GM12878 (cell line): Measurements from ENCODE around the gene AXL. TPM values are rescaled to one million over a fixed set of nuclear protein-coding genes. Genes with fewer than 3 reads are reported as not detected.

Source experiments
- ATAC-seq: fragments of 200-7000 bp; cut with Tn5 transposase; 3 replicates; pipeline ENCODE4 v1.9.1; 2020; ENCODE audit warnings: mild to moderate bottlenecking, moderate library complexity
- BruUV-seq: library from RNA; stranded (reverse); fragments of 400-500 nt; replicated peaks from 2 replicates; lab custom pipeline; 2021; lab: Mats Ljungman, UMichigan
- CTCF ChIA-PET: fragments of 300-600 bp; sonication (Branson Sonifier 250); formaldehyde crosslinking; extraction: SDS; loops from one replicate; lab custom pipeline; 2021; ENCODE audit warnings: inconsistent platforms; lab: Yijun Ruan, JAX
- POLR2A ChIA-PET: fragments of 350-600 bp; formaldehyde crosslinking; extraction: SDS; loops from one replicate; lab custom pipeline; 2021; ENCODE audit warnings: inconsistent platforms; lab: Charles Lee
- RAD21 ChIA-PET: fragments of 300-600 bp; sonication (Branson Sonifier 250); formaldehyde crosslinking; loops from one replicate; lab custom pipeline; 2023; ENCODE audit warnings: antibody characterized with exemption; ENCODE audit not compliant: unreplicated experiment; lab: Charles Lee
- SMC1A ChIA-PET: fragments of 300-600 bp; sonication (Branson Sonifier 250); formaldehyde crosslinking; loops from one replicate; lab custom pipeline; 2023; ENCODE audit not compliant: unreplicated experiment, uncharacterized antibody; lab: Charles Lee
- DNase-seq: peaks from one replicate; pipeline ENCODE4 v3.0.0-alpha.2; 2011; ENCODE audit warnings: low read depth, low spot score
- FAIRE-seq: peaks from 3 replicates; lab custom pipeline; 2011; peaks lifted over from hg19 to GRCh38; lab: Jason Lieb, UNC
- H2AFZ ChIP-seq: 2 replicates; pipeline ENCODE4 v1.6.0; 2011; ENCODE audit warnings: low read depth, low read length, control low read depth; ENCODE audit not compliant: control insufficient read depth
- H3K27ac ChIP-seq: 2 replicates; pipeline ENCODE4 v1.5.1; 2011; ENCODE audit warnings: control low read depth; ENCODE audit not compliant: control insufficient read depth, insufficient read depth
- H3K27me3 ChIP-seq, 2 experiments: replicated peaks in 1 of 2; 2 replicates each; pipeline versions ENCODE4 v1.6.0 to v1.6.1; 2011; ENCODE audit warnings: low read length in 1 of 2; ENCODE audit not compliant: control insufficient read depth in 2 of 2, insufficient read depth in 2 of 2
- H3K36me3 ChIP-seq, 2 experiments: 2 replicates each; pipeline ENCODE4 v1.5.1; 2011; ENCODE audit warnings: low read length in 1 of 2; ENCODE audit not compliant: control insufficient read depth in 2 of 2, insufficient read depth in 2 of 2
- H3K4me1 ChIP-seq: 2 replicates; pipeline ENCODE4 v1.6.1; 2011; ENCODE audit warnings: mild to moderate bottlenecking, low read length, moderate library complexity, mixed read lengths; ENCODE audit not compliant: control insufficient read depth, insufficient read depth
- H3K4me2 ChIP-seq: 2 replicates; pipeline ENCODE4 v1.6.0; 2011; ENCODE audit warnings: control low read depth; ENCODE audit not compliant: control insufficient read depth, insufficient read depth
- H3K4me3 ChIP-seq: fragments of 200-600 bp; sonication (generic); 2 replicates; pipeline ENCODE4 v1.5.1; 2016
- H3K79me2 ChIP-seq: 2 replicates; pipeline ENCODE4 v1.6.0; 2011; ENCODE audit warnings: low read length; ENCODE audit not compliant: control insufficient read depth, insufficient read depth
- H3K9ac ChIP-seq: 2 replicates; pipeline ENCODE4 v1.8.0; 2011; ENCODE audit warnings: low read length, control low read depth, mixed read lengths; ENCODE audit not compliant: control insufficient read depth, insufficient read depth
- H3K9me3 ChIP-seq: replicated peaks from 3 replicates; pipeline ENCODE4 v1.5.1; 2011; ENCODE audit warnings: mild to moderate bottlenecking, low read length; ENCODE audit not compliant: control insufficient read depth, insufficient read depth
- H4K20me1 ChIP-seq: 2 replicates; pipeline ENCODE4 v1.6.0; 2011; ENCODE audit not compliant: control insufficient read depth, insufficient read depth
- BHLHE40 ChIP-seq, 2 experiments: fragments of 450-650 bp in 1 of 2; IDR thresholded peaks; 2 replicates each; pipeline ENCODE4 v1.6.1; 2011 to 2017; ENCODE audit warnings: low read depth in 2 of 2, borderline replicate concordance in 1 of 2, improper control_type of control experiment in 1 of 2, low read length in 1 of 2, mild to moderate bottlenecking in 1 of 2
- EZH2 ChIP-seq: IDR thresholded peaks from 2 replicates; pipeline ENCODE4 v1.6.1; 2012; ENCODE audit warnings: low read depth, mild to moderate bottlenecking, control low read depth, inconsistent platforms, low read length, borderline replicate concordance; ENCODE audit not compliant: control insufficient read depth
- NR2C2 ChIP-seq: IDR thresholded peaks from 2 replicates; pipeline ENCODE4 v1.6.1; 2011; ENCODE audit warnings: borderline replicate concordance, low read depth; ENCODE audit not compliant: control insufficient read depth, insufficient read length
- POLR2A ChIP-seq: IDR thresholded peaks from 2 replicates; pipeline ENCODE4 v1.6.1; 2011; ENCODE audit warnings: low read depth, mild to moderate bottlenecking, low read length
- SP1 ChIP-seq: IDR thresholded peaks from one replicate; pipeline ENCODE4 v1.6.1; 2011; ENCODE audit warnings: low read depth, low read length
- WGBS: methylation state at CpG from one replicate; pipeline ENCODE4 v1.1.6; 2016; ENCODE audit warnings: low lambda C conversion rate; ENCODE audit not compliant: insufficient replicate concordance, insufficient coverage; ENCODE audit errors: missing lambda C conversion rate; 5-methylcytosine and 5-hydroxymethylcytosine counted together
- in situ Hi-C: fragments of 300-500 bp; cut with MboI; formaldehyde crosslinking; loops from 9 replicates; pipeline ENCODE4 v1.14.3; 2018; ENCODE audit warnings: mixed read lengths
- intact Hi-C: fragments of 100-400 bp; cut with micrococcal nuclease; formaldehyde crosslinking; loops from one replicate; pipeline ENCODE4 v1.14.2; 2022; ENCODE audit not compliant: unreplicated experiment
- polyA plus RNA-seq, 11 experiments: library from polyadenylated mRNA; depleted of rRNA in 4 of 11; unstranded in 6 of 11; stranded (reverse) in 5 of 11; fragments of >200 nt; fragmentation: Nextera tagmentation in 4 of 11; fragmentation: Illumina TruSeq in 1 of 11; extraction: Ambion mirVana in 4 of 11; extraction: Trizol in 1 of 11; gene quantifications; 1 replicate in 1 of 11; 2 replicates in 10 of 11; pipeline versions ENCODE4 v1.2.1 to v1.2.3, GENCODE V29; 2011 to 2016; ENCODE audit warnings: inconsistent platforms in 2 of 11, missing spikeins in 2 of 11, low read depth in 1 of 11
- total RNA-seq, 4 experiments: library from RNA; depleted of rRNA in 3 of 4; stranded (reverse); fragments of >200 nt in 3 of 4; fragmentation: Illumina TruSeq in 1 of 4; extraction: Trizol in 1 of 4; gene quantifications; 2 replicates each; pipeline versions ENCODE4 v1.2.1 to v1.2.3, GENCODE V29; 2013 to 2021
- TF ChIP-seq, protein P1 (sequence below): fragments of 450-650 bp; IDR thresholded peaks from 2 replicates; pipeline ENCODE4 v1.6.1; 2018; ENCODE audit warnings: borderline replicate concordance, mild to moderate bottlenecking; ENCODE audit not compliant: partially characterized antibody
- TF ChIP-seq, protein P2 (sequence below): fragments of 450-650 bp; IDR thresholded peaks from 2 replicates; pipeline ENCODE4 v1.6.1; 2017; ENCODE audit warnings: antibody characterized with exemption, mild to moderate bottlenecking, moderate library complexity

Gene AXL
- total and polyA plus RNA-seq, 10 of the 15 experiments (the other 5 are each of a cell fraction or from before 2014, with no cell fraction given): under 0.01 to 0.33 (median 0.07) TPM; not detected in 4

DNA sequence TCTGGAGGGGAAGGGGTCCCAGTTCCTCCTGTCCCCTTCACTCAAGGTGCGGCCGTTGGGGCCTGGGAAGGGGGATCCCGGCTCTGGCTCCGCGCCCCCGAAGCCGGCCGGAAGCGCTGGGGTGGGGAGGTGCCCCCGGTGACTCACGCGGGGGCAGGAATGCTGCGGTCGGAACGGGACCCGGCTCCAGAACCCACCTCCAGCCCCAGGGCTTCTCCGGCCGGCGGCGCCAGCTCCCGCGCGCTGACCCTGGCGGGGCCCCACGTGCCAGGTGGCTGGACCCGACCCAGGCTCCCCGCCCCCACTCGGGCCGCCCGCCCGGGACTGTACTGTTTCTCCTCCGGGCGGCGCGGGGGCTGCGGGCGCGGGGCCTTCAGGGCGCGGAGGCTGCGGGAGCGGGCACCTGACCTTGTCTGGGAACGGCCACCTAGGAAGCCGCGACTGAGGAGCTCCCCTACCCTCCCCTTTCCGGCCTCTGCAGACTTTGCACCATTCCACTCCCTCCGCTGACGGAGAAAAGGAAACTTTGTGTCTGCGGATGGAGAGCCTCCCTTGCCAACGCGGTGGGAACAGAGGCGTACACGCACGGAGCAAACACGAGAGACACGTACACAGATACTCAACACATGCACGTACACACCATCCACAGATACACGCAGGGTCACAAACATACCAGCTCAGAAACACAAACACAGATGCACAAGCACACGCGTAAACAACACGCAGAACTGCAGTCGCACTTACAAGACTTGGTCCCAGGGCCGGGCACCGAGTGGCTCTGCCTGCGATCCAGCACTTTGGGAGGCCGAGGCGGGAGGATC, 7.2 kb downstream of the AXL start:
- intact Hi-C loops: no loop called here
- CTCF ChIA-PET: interaction anchor here (1.3 kb wide), 1 partner anchor 21 kb away, joined by 3 read pairs; no protein-coding TSS in a partner anchor
- no peak for ATAC-seq
- DNase-seq: no peak
- 16% methylated on average over 37 of the region's 67 CpGs for WGBS
- Histone ChIP-seq H2AFZ (no peak overlapping the region; the same call in 1 of the 2 replicates), H3K27me3 (peaks cover 0 to 3% of the 10 kb centered on the region in 2 experiments; a peak in 2 of 4 replicates), H3K4me3 (no peak overlapping the region), H3K9ac (no peak overlapping the region), H4K20me1 (no peaks in the 10 kb centered on the region), H3K9me3 (no peaks in the 10 kb centered on the region), H3K4me1 (no peaks in the 10 kb centered on the region), H3K36me3 (no peaks in the 10 kb centered on the region), H3K4me2 (no peak overlapping the region), H3K79me2 (no peaks in the 10 kb centered on the region), H3K27ac (no peak overlapping the region)
- no TSS peak for BruUV-seq
- POLR2A ChIA-PET: no interaction called here
- FAIRE-seq: peak; percentile 44
- RAD21 ChIA-PET: no interaction called here
- TF ChIP-seq POLR2A: no peak
- TF ChIP-seq BHLHE40 (IDR thresholded peaks at IDR 0.05; ENCODE audit: borderline replicate concordance in 1 of 2, low read depth in 2 of 2, low read length in 1 of 2): peak in 1 of 2 experiments; percentile 43; a peak in 1 of 4 replicates
- SMC1A ChIA-PET: no interaction called here
- in situ Hi-C loops: no loop called here

DNA sequence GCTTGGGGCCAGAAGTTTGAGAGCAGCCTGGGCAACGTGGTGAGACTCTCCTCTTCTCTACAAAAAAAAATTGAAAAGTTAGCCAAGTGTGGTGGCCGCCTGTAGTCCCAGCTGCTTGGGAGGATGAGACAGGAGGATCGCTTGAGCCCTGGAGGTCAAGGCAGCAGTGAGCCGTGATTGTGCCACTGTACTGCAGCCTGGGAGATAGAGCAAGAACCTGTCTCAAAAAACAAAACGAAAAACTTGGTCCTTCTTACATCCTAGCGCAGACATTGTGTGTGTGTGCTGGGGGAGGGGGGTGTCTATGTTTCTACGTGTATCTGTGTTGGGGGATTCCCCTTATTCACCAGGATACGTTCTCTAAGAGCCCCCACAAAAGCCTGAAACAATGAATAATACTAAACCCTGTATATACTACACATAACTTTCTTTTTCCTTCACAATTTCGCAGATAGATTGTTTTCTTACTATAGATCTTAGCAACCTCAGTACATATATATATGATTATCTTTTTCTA, 7.9 kb downstream of the AXL start:
- Histone ChIP-seq H3K4me1 (no peaks in the 10 kb centered on the region), H3K27me3 (peaks cover 0 to 3% of the 10 kb centered on the region in 2 experiments; a peak in 2 of 4 replicates), H3K9ac (no peak overlapping the region), H3K4me3 (no peak overlapping the region), H3K27ac (no peak overlapping the region), H3K4me2 (no peak overlapping the region), H2AFZ (no peak overlapping the region), H4K20me1 (no peaks in the 10 kb centered on the region), H3K36me3 (no peaks in the 10 kb centered on the region), H3K79me2 (no peaks in the 10 kb centered on the region), H3K9me3 (no peaks in the 10 kb centered on the region)
- intact Hi-C loops: no loop called here
- 46% methylated on average over 9 of the region's 9 CpGs for WGBS
- RAD21 ChIA-PET: no interaction called here
- FAIRE-seq: no peak
- CTCF ChIA-PET: interaction anchor here (1.3 kb wide), 1 partner anchor 22 kb away, joined by 3 read pairs; no protein-coding TSS in a partner anchor
- DNase-seq: no peak
- POLR2A ChIA-PET: no interaction called here
- no TSS peak for BruUV-seq
- ATAC-seq: no peak
- in situ Hi-C loops: no loop called here
- SMC1A ChIA-PET: no interaction called here
- TF ChIP-seq, protein P1, sequence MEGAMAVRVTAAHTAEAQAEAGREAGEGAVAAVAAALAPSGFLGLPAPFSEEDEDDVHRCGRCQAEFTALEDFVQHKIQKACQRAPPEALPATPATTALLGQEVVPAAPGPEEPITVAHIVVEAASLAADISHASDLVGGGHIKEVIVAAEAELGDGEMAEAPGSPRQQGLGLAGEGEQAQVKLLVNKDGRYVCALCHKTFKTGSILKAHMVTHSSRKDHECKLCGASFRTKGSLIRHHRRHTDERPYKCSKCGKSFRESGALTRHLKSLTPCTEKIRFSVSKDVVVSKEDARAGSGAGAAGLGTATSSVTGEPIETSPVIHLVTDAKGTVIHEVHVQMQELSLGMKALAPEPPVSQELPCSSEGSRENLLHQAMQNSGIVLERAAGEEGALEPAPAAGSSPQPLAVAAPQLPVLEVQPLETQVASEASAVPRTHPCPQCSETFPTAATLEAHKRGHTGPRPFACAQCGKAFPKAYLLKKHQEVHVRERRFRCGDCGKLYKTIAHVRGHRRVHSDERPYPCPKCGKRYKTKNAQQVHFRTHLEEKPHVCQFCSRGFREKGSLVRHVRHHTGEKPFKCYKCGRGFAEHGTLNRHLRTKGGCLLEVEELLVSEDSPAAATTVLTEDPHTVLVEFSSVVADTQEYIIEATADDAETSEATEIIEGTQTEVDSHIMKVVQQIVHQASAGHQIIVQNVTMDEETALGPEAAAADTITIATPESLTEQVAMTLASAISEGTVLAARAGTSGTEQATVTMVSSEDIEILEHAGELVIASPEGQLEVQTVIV: no peak
- TF ChIP-seq, protein P2, sequence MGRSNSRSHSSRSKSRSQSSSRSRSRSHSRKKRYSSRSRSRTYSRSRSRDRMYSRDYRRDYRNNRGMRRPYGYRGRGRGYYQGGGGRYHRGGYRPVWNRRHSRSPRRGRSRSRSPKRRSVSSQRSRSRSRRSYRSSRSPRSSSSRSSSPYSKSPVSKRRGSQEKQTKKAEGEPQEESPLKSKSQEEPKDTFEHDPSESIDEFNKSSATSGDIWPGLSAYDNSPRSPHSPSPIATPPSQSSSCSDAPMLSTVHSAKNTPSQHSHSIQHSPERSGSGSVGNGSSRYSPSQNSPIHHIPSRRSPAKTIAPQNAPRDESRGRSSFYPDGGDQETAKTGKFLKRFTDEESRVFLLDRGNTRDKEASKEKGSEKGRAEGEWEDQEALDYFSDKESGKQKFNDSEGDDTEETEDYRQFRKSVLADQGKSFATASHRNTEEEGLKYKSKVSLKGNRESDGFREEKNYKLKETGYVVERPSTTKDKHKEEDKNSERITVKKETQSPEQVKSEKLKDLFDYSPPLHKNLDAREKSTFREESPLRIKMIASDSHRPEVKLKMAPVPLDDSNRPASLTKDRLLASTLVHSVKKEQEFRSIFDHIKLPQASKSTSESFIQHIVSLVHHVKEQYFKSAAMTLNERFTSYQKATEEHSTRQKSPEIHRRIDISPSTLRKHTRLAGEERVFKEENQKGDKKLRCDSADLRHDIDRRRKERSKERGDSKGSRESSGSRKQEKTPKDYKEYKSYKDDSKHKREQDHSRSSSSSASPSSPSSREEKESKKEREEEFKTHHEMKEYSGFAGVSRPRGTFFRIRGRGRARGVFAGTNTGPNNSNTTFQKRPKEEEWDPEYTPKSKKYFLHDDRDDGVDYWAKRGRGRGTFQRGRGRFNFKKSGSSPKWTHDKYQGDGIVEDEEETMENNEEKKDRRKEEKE: no peak
- TF ChIP-seq SP1 (no peak), NR2C2 (no peak), EZH2 (no peak)
